Lower leg skin (tissue), 3 donors: ENCODE measurements around the gene LRRTM3.

Experiments
- CTCF ChIP-seq, 3 donors: fragments of 450-650 bp; IDR thresholded peaks; one replicate each; pipeline ENCODE4 v1.5.1; 2016; ENCODE audit warnings: antibody characterized with exemption in 3 of 3, mild to moderate bottlenecking in 3 of 3, moderate library complexity in 2 of 3
- POLR2A ChIP-seq, 2 donors: fragments of 450-650 bp; IDR thresholded peaks; one replicate each; pipeline ENCODE4 v1.6.1; 2016 to 2017; ENCODE audit warnings: antibody characterized with exemption in 2 of 2, mild to moderate bottlenecking in 1 of 2, moderate library complexity in 1 of 2

GRCh38 chr10:67004690-67005089 lies 78.9 kb downstream of the LRRTM3 start:
- TF ChIP-seq CTCF (IDR thresholded peaks at IDR 0.05) (no peak), POLR2A (IDR thresholded peaks at IDR 0.05) (no peak)
